HG02981 (cell line): ENCODE data around the gene ZNF778.
"Not testable (repeated sequence)": the region's sequence is repeated elsewhere in the genome, so short reads cannot be mapped to it uniquely, and the experiment has no call there.

Experiments
- ATAC-seq: cut with Tn5 transposase; IDR thresholded peaks from one replicate; pipeline ENCODE4 v1.9.1; 2021; ENCODE audit warnings: mild to moderate bottlenecking, moderate library complexity; ENCODE audit not compliant: unreplicated experiment

Gene ZNF778

GRCh38 chr16:89179656-89180315 is 37.7 kb upstream of the ZNF778 start:
- no peak for ATAC-seq

- ATAC-seq = no peak
Observed at GRCh38 chr16:89183463-89183862, 34.0 kb upstream of the ZNF778 start.

GRCh38 chr16:89183975-89184676 is 33.4 kb upstream of the ZNF778 start:
- no peak for ATAC-seq

- no peak for ATAC-seq
Observed at GRCh38 chr16:89184677-89184932, 32.9 kb upstream of the ZNF778 start.

GRCh38 chr16:89184933-89185794 is 32.3 kb upstream of the ZNF778 start:
- no peak for ATAC-seq

- not testable (repeated sequence) for ATAC-seq
Observed at GRCh38 chr16:89185887-89186592, 31.5 kb upstream of the ZNF778 start.

- not testable (repeated sequence) for ATAC-seq
Observed at GRCh38 chr16:89186593-89187031, 30.9 kb upstream of the ZNF778 start.

GRCh38 chr16:89187032-89187769 is 30.3 kb upstream of the ZNF778 start:
- ATAC-seq = no peak

- no peak for ATAC-seq
Observed at GRCh38 chr16:89187770-89188392, 29.6 kb upstream of the ZNF778 start.

- ATAC-seq = not testable (repeated sequence)
Observed at GRCh38 chr16:89188471-89189357, 28.8 kb upstream of the ZNF778 start.

GRCh38 chr16:89189358-89190025 is 28.0 kb upstream of the ZNF778 start:
- no peak for ATAC-seq

- no peak for ATAC-seq
Observed at GRCh38 chr16:89190150-89190958, 27.1 kb upstream of the ZNF778 start.

GRCh38 chr16:89191033-89191900 is 26.2 kb upstream of the ZNF778 start:
- no peak for ATAC-seq

GRCh38 chr16:89191901-89192185 is 25.7 kb upstream of the ZNF778 start:
- no peak for ATAC-seq

GRCh38 chr16:89192186-89192955 is 25.1 kb upstream of the ZNF778 start:
- ATAC-seq = not testable (repeated sequence)

GRCh38 chr16:89192956-89193575 is 24.4 kb upstream of the ZNF778 start:
- no peak for ATAC-seq
